GM13976 (cell line): Measurements from ENCODE around the gene ARHGEF2.
"Not testable (repeated sequence)": the region's sequence is repeated elsewhere in the genome, so short reads cannot be mapped to it uniquely, and the experiment has no call there.

Source experiments
- DNase-seq: peaks from one replicate; pipeline ENCODE4 v3.0.0; 2012; ENCODE audit warnings: low spot score
- in situ Hi-C: fragments of 300-500 bp; cut with MboI; formaldehyde crosslinking; loops from one replicate; pipeline ENCODE4 v1.12.0; 2022; ENCODE audit warnings: low sequenced_read_pairs, mixed read lengths, inconsistent platforms; ENCODE audit not compliant: unreplicated experiment
- TF ChIP-seq, protein P1 (sequence below): IDR thresholded peaks from 2 replicates; pipeline ENCODE4 v1.5.1; 2012; ENCODE audit warnings: borderline replicate concordance, mild to moderate bottlenecking; ENCODE audit not compliant: insufficient read depth; ENCODE audit errors: extremely low read depth, missing control alignments, control extremely low read depth

ARHGEF2 gene

DNA sequence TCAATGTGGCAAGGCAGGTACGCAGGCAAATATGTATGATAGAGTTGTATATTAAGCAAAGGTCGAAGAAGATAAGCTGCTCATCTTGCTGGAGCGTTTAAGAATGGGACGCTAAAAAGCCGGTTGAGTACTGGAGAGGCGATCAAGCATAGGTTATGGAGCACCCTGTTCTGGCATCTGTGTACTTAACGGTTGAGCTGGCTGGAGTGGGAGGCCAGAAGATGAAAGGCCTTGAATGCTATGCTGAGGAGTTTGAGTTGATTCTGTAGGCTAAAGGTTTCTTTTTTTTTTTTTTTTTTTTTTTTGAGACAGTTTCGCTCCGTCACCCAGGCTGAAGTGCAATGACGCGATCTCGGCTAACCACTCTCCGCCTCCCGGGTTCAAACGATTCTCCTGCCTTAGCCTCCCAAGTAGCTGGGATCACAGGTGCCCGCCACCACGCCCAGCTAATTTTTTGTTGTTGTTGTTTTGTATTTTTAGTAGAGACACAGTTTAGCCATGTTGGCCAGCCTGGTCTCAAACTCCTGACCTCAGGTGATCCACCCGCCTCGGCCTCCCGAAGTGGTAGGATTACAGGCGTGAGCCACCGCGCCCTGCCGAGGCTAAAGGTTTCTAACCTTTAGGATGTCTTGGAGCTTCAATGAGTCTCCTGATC is 43.3 kb downstream of the ARHGEF2 start:
- no peak for DNase-seq
- TF ChIP-seq, protein P1, sequence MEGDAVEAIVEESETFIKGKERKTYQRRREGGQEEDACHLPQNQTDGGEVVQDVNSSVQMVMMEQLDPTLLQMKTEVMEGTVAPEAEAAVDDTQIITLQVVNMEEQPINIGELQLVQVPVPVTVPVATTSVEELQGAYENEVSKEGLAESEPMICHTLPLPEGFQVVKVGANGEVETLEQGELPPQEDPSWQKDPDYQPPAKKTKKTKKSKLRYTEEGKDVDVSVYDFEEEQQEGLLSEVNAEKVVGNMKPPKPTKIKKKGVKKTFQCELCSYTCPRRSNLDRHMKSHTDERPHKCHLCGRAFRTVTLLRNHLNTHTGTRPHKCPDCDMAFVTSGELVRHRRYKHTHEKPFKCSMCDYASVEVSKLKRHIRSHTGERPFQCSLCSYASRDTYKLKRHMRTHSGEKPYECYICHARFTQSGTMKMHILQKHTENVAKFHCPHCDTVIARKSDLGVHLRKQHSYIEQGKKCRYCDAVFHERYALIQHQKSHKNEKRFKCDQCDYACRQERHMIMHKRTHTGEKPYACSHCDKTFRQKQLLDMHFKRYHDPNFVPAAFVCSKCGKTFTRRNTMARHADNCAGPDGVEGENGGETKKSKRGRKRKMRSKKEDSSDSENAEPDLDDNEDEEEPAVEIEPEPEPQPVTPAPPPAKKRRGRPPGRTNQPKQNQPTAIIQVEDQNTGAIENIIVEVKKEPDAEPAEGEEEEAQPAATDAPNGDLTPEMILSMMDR = no peak
- in situ Hi-C loops = no loop called here

DNA sequence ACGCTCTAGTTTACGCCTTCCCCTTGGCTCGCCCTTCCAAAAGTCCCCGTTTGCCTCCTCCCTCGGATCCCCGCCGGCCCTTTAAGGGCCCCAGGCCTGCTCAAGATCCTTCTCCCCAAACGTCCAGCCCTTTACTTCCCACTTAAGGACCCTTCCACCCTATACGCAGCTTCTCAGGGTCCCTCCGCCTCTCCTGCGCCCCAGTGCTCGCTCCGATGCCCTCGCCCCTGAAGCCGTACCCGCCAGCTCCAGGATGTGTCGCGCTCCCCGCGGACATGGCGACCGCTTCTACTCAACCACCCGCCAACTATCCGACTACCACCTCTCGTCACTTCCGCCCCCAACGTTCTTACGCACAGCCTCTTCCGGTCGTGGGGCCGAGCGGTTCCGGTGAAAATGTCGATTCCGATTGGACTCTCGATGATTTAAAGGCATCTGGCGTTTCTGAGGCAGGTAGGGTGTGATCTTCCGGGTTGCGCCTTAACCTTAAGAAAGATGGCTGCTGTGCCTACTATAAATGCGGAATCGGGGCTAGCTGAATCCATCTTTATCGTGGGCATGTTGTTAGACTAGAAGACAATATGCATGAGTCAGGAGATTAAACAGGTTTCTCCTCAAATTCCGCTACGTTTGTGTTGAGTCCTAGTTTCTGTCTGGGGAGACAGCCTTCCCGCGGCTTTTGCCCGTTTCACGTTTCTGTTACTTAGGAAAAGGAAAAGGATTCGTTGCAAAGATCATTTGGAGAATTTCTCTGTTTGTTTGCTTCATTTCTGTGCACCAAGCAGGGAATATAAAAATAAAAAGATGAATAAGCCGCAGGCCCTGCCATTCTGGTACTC is 44.0 kb downstream of the ARHGEF2 start, which contains the start of gene KHDC4:
TSS of gene KHDC4 (minus strand) at position 317 of the 839 bp plus-strand sequence. CDS start at position 277, 40 bp downstream.
- TF ChIP-seq, protein P1 = no peak
- in situ Hi-C loops = no loop called here
- DNase-seq = peak; percentile 95

DNA sequence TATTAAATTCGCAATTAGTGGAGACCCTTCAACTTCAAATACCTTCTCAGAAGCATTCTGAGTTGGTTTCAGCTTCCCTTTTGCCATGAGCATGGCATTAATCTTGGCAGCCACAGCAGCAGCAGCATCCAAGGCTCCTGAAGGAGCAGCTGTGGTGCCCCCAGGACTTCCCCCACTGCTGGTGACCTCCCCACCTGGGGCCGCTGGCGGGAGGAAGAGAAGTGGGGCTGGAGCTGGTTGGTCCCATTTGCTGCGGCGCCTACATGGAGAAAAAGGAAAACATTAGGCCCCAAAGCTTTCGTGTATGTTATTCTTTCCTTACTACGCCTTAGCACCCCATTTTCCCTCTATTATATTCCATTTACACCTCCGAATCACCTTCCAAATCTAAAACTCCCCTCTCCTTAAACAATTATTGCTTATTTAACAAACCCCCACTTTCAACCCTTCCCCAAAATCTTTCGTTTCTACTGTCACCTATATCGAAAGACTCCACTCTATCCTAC is 44.7 kb downstream of the ARHGEF2 start:
- TF ChIP-seq, protein P1 = no peak
- no peak for DNase-seq
- in situ Hi-C loops = no loop called here

DNA sequence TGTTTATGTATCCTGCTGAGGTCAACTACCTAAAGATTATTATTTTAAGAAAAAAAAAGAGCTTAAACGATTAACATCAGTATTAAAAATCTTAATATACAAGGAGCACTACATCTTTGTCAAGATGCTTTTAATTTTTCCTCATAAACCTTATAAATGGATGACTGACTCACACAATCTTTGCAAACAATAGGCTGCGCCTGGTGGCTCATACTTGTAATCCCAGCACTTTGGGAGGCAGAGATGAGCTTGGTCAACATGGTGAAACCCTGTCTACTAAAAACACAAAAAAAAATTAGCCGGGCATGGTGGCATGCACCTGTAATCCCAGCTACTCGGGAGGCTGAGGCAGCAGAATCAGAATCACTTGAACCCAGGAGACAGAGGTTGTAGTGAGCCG is 45.9 kb downstream of the ARHGEF2 start:
- TF ChIP-seq, protein P1 = no peak
- in situ Hi-C loops = no loop called here
- no peak for DNase-seq

DNA sequence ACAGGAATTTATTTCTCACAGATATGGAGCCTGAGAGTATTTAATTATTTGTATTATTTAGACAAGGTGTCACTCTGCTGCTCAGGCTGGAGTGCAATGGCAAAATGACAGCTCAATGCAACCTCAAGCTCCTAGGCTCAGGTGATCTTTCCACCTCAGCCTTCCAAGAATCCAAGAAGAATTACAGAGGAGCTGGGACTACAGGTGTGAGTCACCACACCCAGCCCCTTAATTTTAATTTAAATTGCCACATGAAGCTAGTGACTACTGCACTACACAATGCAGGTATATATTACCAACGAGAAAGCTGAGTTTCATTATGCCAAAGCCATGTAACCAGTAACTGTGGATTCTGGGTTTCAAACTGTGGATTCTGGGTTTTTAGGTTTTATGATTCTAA is 46.3 kb downstream of the ARHGEF2 start:
- TF ChIP-seq, protein P1 = no peak
- no peak for DNase-seq
- in situ Hi-C loops = no loop called here

DNA sequence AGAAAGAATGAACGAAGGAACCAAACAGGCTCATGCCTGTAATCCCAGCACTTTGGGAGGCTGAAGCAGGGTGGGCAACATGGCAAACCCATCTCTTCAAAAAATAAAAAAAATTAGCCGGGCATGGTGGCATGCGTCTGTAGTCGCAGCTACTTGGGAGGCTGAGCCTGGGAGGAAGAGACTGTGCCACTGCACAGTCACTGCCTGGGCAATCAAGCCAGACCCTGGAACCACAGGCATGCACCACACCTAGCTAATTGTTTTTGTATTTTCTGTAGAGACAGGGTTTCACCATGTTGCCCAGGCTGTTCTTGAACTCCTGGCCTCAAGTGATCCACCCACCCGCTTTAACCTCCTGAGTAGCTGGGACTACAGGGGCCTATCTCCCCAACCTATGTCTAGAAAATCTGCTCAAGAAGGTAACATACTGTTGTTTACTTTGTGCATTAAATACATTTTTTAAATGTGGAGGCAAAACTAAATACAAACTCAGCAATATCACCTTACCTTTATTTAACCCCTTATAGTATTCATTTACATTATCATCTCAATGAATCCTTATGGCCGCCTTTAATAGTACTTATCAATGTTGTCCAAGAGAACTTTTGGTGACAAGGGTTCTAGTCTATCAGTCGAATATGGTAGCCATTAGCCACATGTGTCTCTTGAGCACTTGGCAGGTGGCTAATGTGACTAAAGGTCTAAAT is 46.9 kb downstream of the ARHGEF2 start:
- TF ChIP-seq, protein P1 = no peak
- in situ Hi-C loops = no loop called here
- no peak for DNase-seq

DNA sequence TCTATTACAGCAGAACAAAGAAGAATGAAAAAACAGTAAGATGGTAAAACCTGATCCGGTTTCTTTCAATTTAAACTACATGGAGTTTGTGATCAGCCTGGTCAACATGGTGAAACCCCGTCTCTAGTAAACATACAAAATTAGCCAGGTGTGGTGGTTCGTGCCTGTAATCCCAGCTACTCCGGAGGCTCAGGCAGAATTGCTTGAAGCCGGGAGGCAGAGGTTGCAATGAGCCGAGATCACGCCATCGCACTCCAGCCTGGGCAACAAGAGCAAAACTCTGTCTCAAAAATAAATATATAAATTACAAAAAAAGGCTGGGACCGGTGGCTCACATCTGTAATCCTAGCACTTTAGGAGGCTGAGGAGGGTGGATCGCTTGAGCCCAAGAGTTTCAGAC is 47.6 kb downstream of the ARHGEF2 start:
- in situ Hi-C loops, DNase-seq: not testable (repeated sequence)
